Measurements from ENCODE around the gene KIF21B.

KIF21B gene

DNA sequence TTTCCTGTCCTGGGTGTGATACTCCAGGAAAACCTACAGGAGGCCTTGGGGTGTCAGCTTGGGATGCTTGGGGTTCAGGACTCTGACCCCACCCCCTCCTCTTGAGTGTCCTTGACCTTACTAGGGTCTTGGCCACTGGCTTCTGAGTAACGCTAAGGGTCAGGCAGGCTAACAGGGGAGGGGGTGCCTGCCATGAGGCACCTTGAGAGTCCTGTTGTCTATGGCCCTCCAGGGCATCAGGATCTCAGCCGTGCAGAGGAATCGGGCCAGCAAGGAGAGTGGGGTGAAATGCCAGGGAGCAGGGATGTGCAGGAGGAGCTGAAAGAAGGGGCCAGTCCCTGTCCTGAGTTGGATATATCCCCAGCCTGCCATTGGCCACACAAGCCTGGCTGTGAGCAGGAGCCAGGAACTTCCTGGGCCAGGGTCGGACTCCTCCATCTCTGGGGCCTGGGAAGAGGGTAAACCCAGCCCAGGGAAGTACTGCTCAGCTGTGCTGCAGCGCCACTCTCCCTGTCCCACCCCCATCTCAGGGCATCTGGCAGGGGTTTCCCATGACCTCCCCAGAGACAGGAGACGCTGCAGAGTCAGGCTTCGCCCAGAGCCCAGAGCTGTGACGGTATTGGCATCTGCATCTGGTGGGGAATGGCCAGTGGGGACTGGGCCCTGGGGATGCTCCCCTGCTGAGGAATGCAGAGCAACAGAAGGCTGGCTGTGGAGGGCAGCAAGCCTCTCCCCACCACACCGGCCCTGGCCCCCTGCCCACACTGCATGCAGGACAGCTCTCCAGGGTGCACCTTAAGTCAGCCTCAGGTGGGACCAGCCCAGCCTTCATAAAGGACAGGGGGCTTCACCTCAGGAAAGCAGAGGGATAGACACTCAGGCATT, 6.3 kb downstream of the KIF21B start:
- TF ChIP-seq, protein P1, sequence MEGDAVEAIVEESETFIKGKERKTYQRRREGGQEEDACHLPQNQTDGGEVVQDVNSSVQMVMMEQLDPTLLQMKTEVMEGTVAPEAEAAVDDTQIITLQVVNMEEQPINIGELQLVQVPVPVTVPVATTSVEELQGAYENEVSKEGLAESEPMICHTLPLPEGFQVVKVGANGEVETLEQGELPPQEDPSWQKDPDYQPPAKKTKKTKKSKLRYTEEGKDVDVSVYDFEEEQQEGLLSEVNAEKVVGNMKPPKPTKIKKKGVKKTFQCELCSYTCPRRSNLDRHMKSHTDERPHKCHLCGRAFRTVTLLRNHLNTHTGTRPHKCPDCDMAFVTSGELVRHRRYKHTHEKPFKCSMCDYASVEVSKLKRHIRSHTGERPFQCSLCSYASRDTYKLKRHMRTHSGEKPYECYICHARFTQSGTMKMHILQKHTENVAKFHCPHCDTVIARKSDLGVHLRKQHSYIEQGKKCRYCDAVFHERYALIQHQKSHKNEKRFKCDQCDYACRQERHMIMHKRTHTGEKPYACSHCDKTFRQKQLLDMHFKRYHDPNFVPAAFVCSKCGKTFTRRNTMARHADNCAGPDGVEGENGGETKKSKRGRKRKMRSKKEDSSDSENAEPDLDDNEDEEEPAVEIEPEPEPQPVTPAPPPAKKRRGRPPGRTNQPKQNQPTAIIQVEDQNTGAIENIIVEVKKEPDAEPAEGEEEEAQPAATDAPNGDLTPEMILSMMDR (IDR thresholded peaks at IDR 0.05), result no peak

DNA sequence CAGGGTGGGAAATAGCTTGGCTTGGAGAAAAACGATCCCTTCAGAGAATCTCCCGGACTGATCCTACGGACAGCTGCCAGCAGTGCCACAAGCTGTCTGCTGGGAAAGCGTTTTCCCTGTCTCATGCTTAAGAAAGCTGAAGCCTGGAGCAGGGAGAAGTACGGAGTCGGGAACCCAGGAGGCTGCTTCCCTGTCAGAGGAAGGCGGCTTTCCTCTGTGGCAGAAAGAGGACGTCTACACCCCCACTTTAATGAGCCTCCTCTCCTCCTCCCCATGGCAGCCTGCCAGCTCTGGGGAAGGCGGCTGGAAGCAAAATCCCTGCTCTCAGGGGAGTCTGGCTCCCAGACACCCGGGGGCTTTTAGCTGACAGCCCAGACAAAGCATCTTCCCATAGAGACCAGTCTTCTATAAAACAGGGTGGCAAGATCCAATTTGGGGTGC, 7.3 kb downstream of the KIF21B start:
- TF ChIP-seq, protein P1 (IDR thresholded peaks at IDR 0.05), result no peak

DNA sequence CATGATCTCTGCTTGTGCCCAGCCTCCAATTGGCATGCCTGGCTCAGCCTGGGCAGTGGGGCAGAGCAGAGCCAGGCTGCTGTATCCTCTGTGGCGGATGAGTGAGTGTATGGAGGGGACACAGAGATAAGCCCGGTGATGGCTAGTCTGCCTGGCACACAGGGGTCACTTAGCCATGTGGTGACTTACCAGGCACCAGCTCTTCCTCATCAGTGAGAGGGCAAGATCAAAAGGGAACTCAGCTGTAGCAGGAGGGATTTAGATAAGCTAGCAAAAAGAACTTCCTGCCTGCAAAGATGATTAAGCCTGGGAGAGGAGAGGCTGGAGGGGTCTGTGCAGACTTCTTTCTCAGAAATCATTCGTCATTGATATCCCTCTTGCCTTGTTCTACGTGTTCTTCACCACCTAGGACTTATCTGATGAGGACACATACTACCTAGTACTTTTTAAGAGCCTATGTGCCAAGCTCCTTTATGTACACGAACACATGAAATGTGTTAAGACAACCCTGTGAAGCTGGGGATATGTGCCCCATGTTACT, 7.9 kb downstream of the KIF21B start:
- TF ChIP-seq, protein P1 (IDR thresholded peaks at IDR 0.05), result no peak

DNA sequence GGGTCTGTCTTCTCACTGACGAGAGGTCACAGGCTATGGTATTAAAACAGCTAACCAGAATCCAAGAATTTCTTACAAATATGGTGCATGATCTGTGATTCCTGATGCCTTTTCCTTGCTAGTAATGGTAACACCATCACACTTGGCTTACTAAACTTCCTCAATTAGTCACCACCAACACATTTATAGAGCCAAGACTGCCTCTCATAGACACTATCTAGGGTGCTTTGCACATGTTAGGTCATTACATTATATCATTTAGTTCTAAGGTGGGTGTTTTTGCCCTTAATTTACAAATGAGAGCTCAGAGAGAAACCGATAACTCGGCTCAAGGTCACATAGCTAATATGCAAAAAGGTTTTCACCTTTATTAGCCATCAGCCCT, 8.7 kb downstream of the KIF21B start:
- TF ChIP-seq, protein P1 (IDR thresholded peaks at IDR 0.05), result no peak

DNA sequence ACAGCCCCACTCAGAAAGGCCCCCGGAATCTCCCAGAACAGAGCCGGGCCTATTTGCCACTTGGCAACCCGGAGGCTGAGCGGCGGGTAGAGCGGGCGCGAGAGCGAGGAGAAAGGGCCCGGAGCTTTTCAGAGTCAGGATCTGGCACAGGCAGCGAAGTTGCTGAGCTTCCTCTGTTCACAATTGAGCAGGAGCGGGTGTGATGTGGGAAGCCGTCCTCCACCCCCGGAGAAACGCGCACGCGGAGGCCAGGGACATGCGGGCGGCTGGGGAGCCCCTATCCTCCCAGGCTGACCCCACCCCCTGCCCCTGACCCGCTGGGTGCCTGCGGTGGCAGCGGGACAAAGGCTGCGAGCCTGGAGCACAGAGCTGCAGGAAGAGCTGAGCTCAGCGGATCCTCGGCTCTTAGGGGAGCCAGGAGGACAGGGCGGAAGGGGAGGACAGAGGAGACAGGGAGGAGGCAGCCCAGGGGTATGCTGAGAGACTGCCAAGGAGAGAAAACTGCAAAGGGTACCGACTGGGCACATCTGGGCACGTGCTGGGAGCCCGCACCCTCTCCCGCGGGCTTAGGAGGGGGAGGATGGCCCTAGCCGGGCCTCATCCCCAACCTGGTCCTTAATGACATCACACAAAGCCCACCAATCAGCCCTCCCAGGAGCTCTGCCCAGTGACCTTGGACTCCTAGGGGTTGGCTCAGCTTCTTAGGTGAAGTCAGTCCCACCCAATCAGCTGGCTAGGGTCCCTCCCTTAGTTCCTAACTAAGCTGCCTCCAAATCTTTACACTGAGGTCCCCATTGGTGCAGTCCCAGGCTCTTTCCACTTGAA, 9.3 kb downstream of the KIF21B start:
- TF ChIP-seq, protein P1 (IDR thresholded peaks at IDR 0.05), result no peak

DNA sequence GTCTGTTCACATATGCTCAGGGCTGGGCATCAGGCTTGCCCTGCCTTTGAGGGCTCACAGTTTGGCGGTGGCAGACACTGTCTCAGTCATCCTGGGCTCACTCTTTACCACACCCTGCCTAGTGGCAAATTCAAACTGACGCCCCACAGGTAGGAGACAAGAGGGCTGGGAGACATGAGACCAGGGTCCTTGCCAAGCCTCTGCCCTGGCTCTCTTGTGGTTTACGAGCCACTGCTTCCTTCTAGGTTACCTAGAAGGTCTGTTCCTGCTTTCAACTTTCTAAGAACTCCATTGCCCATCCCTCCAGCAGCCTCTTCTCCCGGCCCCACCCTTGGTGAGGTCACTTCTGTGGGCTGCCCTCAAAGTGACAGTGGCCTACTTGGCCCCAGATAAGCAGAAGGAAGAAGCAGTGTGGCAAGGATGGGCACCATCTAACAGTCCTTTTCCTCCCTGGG, 10.5 kb downstream of the KIF21B start:
- TF ChIP-seq, protein P1 (IDR thresholded peaks at IDR 0.05), result no peak

DNA sequence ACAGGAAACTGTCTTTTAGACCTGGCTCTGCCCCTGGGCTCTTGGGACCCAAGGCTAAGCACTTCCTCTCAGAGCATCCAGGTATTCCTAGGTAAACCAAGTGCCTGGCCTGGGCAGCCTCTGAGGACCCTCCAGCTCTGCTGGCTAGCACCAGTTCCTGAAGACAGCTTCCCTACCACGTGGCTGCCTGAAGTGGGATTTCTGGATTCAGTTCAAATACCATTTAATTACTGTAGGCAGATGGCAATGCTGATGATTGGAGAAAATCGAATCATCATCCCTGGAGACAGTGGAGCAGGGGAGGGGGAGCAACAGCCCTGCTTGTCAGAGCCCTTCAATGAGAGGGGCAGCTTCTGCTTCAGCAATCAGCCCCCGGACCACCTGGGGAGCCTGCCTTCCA, 11.9 kb downstream of the KIF21B start:
- TF ChIP-seq, protein P1 (IDR thresholded peaks at IDR 0.05), result no peak
